ENCODE data around the gene RPRM.

GRCh38 chr2:153431114-153431513, 47.4 kb downstream of the RPRM start:
- TF ChIP-seq, protein P1, sequence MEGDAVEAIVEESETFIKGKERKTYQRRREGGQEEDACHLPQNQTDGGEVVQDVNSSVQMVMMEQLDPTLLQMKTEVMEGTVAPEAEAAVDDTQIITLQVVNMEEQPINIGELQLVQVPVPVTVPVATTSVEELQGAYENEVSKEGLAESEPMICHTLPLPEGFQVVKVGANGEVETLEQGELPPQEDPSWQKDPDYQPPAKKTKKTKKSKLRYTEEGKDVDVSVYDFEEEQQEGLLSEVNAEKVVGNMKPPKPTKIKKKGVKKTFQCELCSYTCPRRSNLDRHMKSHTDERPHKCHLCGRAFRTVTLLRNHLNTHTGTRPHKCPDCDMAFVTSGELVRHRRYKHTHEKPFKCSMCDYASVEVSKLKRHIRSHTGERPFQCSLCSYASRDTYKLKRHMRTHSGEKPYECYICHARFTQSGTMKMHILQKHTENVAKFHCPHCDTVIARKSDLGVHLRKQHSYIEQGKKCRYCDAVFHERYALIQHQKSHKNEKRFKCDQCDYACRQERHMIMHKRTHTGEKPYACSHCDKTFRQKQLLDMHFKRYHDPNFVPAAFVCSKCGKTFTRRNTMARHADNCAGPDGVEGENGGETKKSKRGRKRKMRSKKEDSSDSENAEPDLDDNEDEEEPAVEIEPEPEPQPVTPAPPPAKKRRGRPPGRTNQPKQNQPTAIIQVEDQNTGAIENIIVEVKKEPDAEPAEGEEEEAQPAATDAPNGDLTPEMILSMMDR (IDR thresholded peaks at IDR 0.05) = no peak
- no peak for TF ChIP-seq ZFX (IDR thresholded peaks at IDR 0.05; ENCODE audit: borderline replicate concordance)

All from 22Rv1 (cell line).